GM12878 (cell line): Measurements from ENCODE around the gene CNN1. TPM values are rescaled to one million over a fixed set of nuclear protein-coding genes. Genes with fewer than 3 reads are reported as not detected.
A peak's percentile ranks its signal among the peaks of the same experiment; 100 is the strongest.

Experiments used
- BHLHE40 ChIP-seq, 2 experiments: fragments of 450-650 bp in 1 of 2; IDR thresholded peaks; 2 replicates each; pipeline ENCODE4 v1.6.1; 2011 to 2017; ENCODE audit warnings: low read depth in 2 of 2, borderline replicate concordance in 1 of 2, improper control_type of control experiment in 1 of 2, low read length in 1 of 2, mild to moderate bottlenecking in 1 of 2
- DPF2 ChIP-seq: fragments of 450-650 bp; IDR thresholded peaks from 2 replicates; pipeline ENCODE4 v1.6.1; 2017; ENCODE audit warnings: mild to moderate bottlenecking
- E2F8 ChIP-seq: fragments of 450-650 bp; IDR thresholded peaks from 2 replicates; pipeline ENCODE4 v1.6.1; 2018; ENCODE audit warnings: mild to moderate bottlenecking, low read depth, moderate library complexity; ENCODE audit not compliant: partially characterized antibody
- ETV6 ChIP-seq, 2 experiments: fragments of 450-650 bp in 1 of 2; IDR thresholded peaks in 1 of 2; conservative IDR thresholded peaks in 1 of 2; 2 replicates each; pipeline ENCODE4 v1.6.1; 2014; ENCODE audit warnings: antibody characterized with exemption in 1 of 2, borderline replicate concordance in 1 of 2, low read depth in 1 of 2, mild to moderate bottlenecking in 1 of 2, moderate library complexity in 1 of 2
- KDM1A ChIP-seq: fragments of 200-600 bp; sonication (generic); IDR thresholded peaks from 2 replicates; pipeline ENCODE4 v1.6.1; 2016; ENCODE audit warnings: borderline replicate concordance
- LARP7 ChIP-seq: fragments of 450-650 bp; IDR thresholded peaks from 2 replicates; pipeline ENCODE4 v1.6.1; 2017; ENCODE audit warnings: mild to moderate bottlenecking
- MTA3 ChIP-seq: IDR thresholded peaks from 2 replicates; pipeline ENCODE4 v1.6.1; 2012; ENCODE audit warnings: low read length, inconsistent platforms, borderline replicate concordance
- NR2F1 ChIP-seq: fragments of 450-650 bp; conservative IDR thresholded peaks from 2 replicates; pipeline ENCODE4 v1.6.1; 2017; ENCODE audit warnings: mild to moderate bottlenecking
- PAX5 ChIP-seq: IDR thresholded peaks from 2 replicates; pipeline ENCODE4 v1.6.1; 2011; ENCODE audit warnings: low read depth, low read length, borderline replicate concordance
- RAD21 ChIP-seq: IDR thresholded peaks from 2 replicates; pipeline ENCODE4 v1.6.1; 2011; ENCODE audit warnings: mild to moderate bottlenecking, low read depth, low read length, moderate library complexity; ENCODE audit not compliant: insufficient read depth
- RB1 ChIP-seq: fragments of 450-650 bp; formaldehyde crosslinking; IDR thresholded peaks from 2 replicates; pipeline ENCODE4 v1.6.1; 2017; ENCODE audit warnings: mild to moderate bottlenecking, borderline replicate concordance
- RBBP5 ChIP-seq: fragments of 200-600 bp; sonication (generic); conservative IDR thresholded peaks from 2 replicates; pipeline ENCODE4 v1.6.1; 2016
- RFX5 ChIP-seq: IDR thresholded peaks from 2 replicates; pipeline ENCODE4 v1.6.1; 2011; ENCODE audit warnings: low read depth, low read length, improper control_type of control experiment
- RUNX3 ChIP-seq: IDR thresholded peaks from 2 replicates; pipeline ENCODE4 v1.6.1; 2012; ENCODE audit warnings: low read length, inconsistent platforms
- SMC3 ChIP-seq: IDR thresholded peaks from 2 replicates; pipeline ENCODE4 v1.6.1; 2011; ENCODE audit warnings: low read length, improper control_type of control experiment, borderline replicate concordance
- SREBF1 ChIP-seq: IDR thresholded peaks from 2 replicates; pipeline ENCODE4 v1.6.1; 2012; ENCODE audit warnings: mild to moderate bottlenecking, low read length
- STAT1 ChIP-seq: fragments of 450-650 bp; conservative IDR thresholded peaks from 2 replicates; pipeline ENCODE4 v1.6.1; 2014; ENCODE audit warnings: antibody characterized with exemption, mild to moderate bottlenecking
- WRNIP1 ChIP-seq: IDR thresholded peaks from 2 replicates; pipeline ENCODE4 v1.6.1; 2011; ENCODE audit warnings: low read depth, low read length, improper control_type of control experiment, borderline replicate concordance
- ZBED1 ChIP-seq: IDR thresholded peaks from 2 replicates; pipeline ENCODE4 v1.6.1; 2016; ENCODE audit warnings: borderline replicate concordance
- ZBTB40 ChIP-seq: fragments of 450-650 bp; IDR thresholded peaks from 2 replicates; pipeline ENCODE4 v1.6.1; 2016; ENCODE audit warnings: mild to moderate bottlenecking, moderate library complexity, borderline replicate concordance
- ZNF217 ChIP-seq: fragments of 450-650 bp; IDR thresholded peaks from 2 replicates; pipeline ENCODE4 v1.6.1; 2017; ENCODE audit warnings: antibody characterized with exemption, mild to moderate bottlenecking
- polyA plus RNA-seq, 11 experiments: library from polyadenylated mRNA; depleted of rRNA in 4 of 11; unstranded in 6 of 11; stranded (reverse) in 5 of 11; fragments of >200 nt; fragmentation: Nextera tagmentation in 4 of 11; fragmentation: Illumina TruSeq in 1 of 11; extraction: Ambion mirVana in 4 of 11; extraction: Trizol in 1 of 11; gene quantifications; 1 replicate in 1 of 11; 2 replicates in 10 of 11; pipeline versions ENCODE4 v1.2.1 to v1.2.3, GENCODE V29; 2011 to 2016; ENCODE audit warnings: inconsistent platforms in 2 of 11, missing spikeins in 2 of 11, low read depth in 1 of 11
- total RNA-seq, 4 experiments: library from RNA; depleted of rRNA in 3 of 4; stranded (reverse); fragments of >200 nt in 3 of 4; fragmentation: Illumina TruSeq in 1 of 4; extraction: Trizol in 1 of 4; gene quantifications; 2 replicates each; pipeline versions ENCODE4 v1.2.1 to v1.2.3, GENCODE V29; 2013 to 2021
- TF ChIP-seq, protein P1 (sequence below): IDR thresholded peaks from 2 replicates; pipeline ENCODE4 v1.6.1; 2011; ENCODE audit warnings: mild to moderate bottlenecking, low read depth, low read length, moderate library complexity; ENCODE audit not compliant: insufficient replicate concordance

CNN1 gene
- total and polyA plus RNA-seq, 10 of the 15 experiments (the other 5 are each of a cell fraction or from before 2014, with no cell fraction given), result 0.03 to 0.58 (median 0.22) TPM; not detected in 1

DNA sequence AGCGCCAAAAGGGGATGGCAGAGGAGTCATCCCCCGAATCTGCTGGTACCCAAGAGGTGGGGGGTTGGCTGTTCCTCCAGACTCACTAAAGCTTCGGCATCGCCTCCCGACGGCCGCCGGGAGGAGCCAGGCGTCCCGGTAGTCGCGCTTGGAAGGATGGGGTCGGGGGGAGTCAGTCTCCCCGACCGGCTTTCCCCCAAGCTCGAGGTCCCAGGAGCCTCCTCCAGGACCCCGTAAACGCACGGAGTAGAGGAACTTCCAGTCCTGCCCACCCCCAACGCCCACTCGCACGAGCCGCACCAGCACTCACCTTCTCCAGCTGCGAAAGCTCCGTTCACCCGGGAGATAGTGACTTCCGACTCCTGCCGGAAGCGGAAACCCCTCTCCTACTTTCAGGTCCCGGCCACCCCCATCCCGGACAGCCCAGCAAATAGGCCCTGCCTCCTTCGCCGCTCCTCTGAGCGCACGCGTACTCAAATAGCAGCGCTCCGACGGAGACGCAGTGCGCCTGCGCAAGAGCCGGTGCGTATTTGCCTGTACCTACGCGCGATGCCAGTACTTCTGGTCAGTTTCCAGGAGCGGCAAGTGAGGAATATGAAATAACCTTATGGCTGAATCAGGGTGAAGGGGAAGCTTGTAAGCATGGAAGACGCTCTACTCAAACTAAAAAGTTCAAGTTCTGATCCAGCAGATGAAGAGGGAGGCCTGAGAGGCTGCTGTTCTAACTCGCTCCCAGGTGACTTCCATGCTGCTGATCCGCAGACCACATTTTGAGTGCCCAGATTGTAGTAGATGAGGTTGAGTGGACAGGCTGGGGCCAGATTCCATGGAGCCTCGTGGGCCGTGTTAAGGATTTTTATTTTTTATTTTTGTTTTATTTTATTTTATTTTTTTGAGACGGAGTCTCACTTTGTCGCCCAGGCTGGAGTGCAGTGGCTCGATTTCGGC, 20.5 kb downstream of the CNN1 start, which contains the start of gene ELOF1 (continued):
- peak; percentile 92 for TF ChIP-seq ZBTB40
- TF ChIP-seq RUNX3, result peak; percentile 9; the same call in 1 of the 2 replicates
- TF ChIP-seq RAD21, result no peak
- 0 out of 2 replicates have a peak, but pooled peaks have one; percentile 54 for TF ChIP-seq RB1
- peak; percentile 59 to 85; a peak in 3 of 4 replicates for TF ChIP-seq BHLHE40 (IDR thresholded peaks at IDR 0.05; ENCODE audit: borderline replicate concordance in 1 of 2, low read depth in 2 of 2, low read length in 1 of 2)
- no peak for TF ChIP-seq MTA3
- peak; percentile 60; the same call in 1 of the 2 replicates for TF ChIP-seq LARP7
- 0 out of 2 replicates have a peak, but pooled peaks have one; percentile 19 for TF ChIP-seq PAX5
- TF ChIP-seq RFX5, result no peak
- peak; percentile 87 for TF ChIP-seq E2F8
- peak; percentile 43; the same call in 1 of the 2 replicates for TF ChIP-seq DPF2
- TF ChIP-seq, protein P1, sequence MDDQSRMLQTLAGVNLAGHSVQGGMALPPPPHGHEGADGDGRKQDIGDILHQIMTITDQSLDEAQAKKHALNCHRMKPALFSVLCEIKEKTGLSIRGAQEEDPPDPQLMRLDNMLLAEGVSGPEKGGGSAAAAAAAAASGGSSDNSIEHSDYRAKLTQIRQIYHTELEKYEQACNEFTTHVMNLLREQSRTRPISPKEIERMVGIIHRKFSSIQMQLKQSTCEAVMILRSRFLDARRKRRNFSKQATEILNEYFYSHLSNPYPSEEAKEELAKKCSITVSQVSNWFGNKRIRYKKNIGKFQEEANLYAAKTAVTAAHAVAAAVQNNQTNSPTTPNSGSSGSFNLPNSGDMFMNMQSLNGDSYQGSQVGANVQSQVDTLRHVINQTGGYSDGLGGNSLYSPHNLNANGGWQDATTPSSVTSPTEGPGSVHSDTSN, result peak; percentile 41
- TF ChIP-seq SREBF1, result no peak
- no peak for TF ChIP-seq ZNF217
- TF ChIP-seq RBBP5, result no peak
- no peak; the same call in 1 of the 2 replicates for TF ChIP-seq SMC3
- TF ChIP-seq STAT1, result 0 out of 2 replicates have a peak, but pooled peaks have one; percentile 65
- peak; percentile 46; the same call in 1 of the 2 replicates for TF ChIP-seq NR2F1
- no peak for TF ChIP-seq ZBED1
- TF ChIP-seq ETV6 (conservative IDR thresholded peaks at IDR 0.05 in 1 of 2, IDR thresholded peaks at IDR 0.05 in 1 of 2; ENCODE audit: borderline replicate concordance in 1 of 2, low read depth in 1 of 2), result peak in 1 of 2 experiments; percentile 90; a peak in 2 of 4 replicates
- TF ChIP-seq WRNIP1, result no peak; the same call in 1 of the 2 replicates
- TF ChIP-seq KDM1A, result no peak
